PC-9 (cell line): ENCODE measurements around the gene TNFAIP1. TPM values are rescaled to one million over a fixed set of nuclear protein-coding genes. Genes with fewer than 3 reads are reported as not detected.

Experiments used
- BruUV-seq: library from RNA; stranded (reverse); fragments of 400-500 nt; replicated peaks from 2 replicates; lab custom pipeline; 2021; lab: Mats Ljungman, UMichigan
- CTCF ChIA-PET: fragments of 300-600 bp; sonication (Branson Sonifier 250); formaldehyde crosslinking; loops from one replicate; lab custom pipeline; 2022; ENCODE audit warnings: antibody characterized with exemption; lab: Charles Lee
- POLR2A ChIA-PET: fragments of 300-600 bp; sonication (Branson Sonifier 250); formaldehyde crosslinking; loops from one replicate; lab custom pipeline; 2022; ENCODE audit warnings: antibody characterized with exemption; ENCODE audit not compliant: unreplicated experiment; lab: Charles Lee
- DNase-seq, 2 experiments: peaks; one replicate each; pipeline versions ENCODE4 v3.0.0 to v3.0.0-alpha.2; 2015 to 2022; ENCODE audit warnings: mixed read lengths in 1 of 2
- H2AFZ ChIP-seq: fragments of 200-600 bp; sonication (generic); 2 replicates; pipeline ENCODE4 v1.8.1; 2017; ENCODE audit warnings: antibody characterized with exemption
- H3F3A ChIP-seq: fragments of 200-600 bp; sonication (generic); 2 replicates; pipeline ENCODE4 v1.8.1; 2017; ENCODE audit warnings: antibody characterized with exemption, mild to moderate bottlenecking, low read depth; ENCODE audit not compliant: insufficient read depth
- H3K27ac ChIP-seq: fragments of 200-600 bp; sonication (generic); 2 replicates; pipeline ENCODE4 v1.6.1; 2016; ENCODE audit warnings: mixed run types
- H3K27me3 ChIP-seq: fragments of 200-600 bp; sonication (generic); 2 replicates; pipeline ENCODE4 v1.6.1; 2016; ENCODE audit warnings: low read depth, mixed run types; ENCODE audit not compliant: insufficient read depth
- H3K36me3 ChIP-seq: fragments of 200-600 bp; sonication (generic); 2 replicates; pipeline ENCODE4 v1.6.1; 2016; ENCODE audit warnings: low read depth, mixed run types
- H3K4me1 ChIP-seq: fragments of 200-600 bp; sonication (generic); replicated peaks from 2 replicates; pipeline ENCODE4 v1.6.1; 2016; ENCODE audit warnings: mixed run types; ENCODE audit not compliant: insufficient read depth
- H3K4me2 ChIP-seq: fragments of 200-600 bp; sonication (generic); 2 replicates; pipeline ENCODE4 v1.6.1; 2017; ENCODE audit warnings: mixed run types
- H3K4me3 ChIP-seq: fragments of 200-600 bp; sonication (generic); 2 replicates; pipeline ENCODE4 v1.6.1; 2016; ENCODE audit warnings: mixed run types
- H3K79me2 ChIP-seq: fragments of 200-600 bp; sonication (generic); 2 replicates; pipeline ENCODE4 v1.6.1; 2017; ENCODE audit warnings: low read depth, mixed run types
- H3K9me2 ChIP-seq: fragments of 200-600 bp; sonication (generic); 2 replicates; pipeline ENCODE4 v1.8.1; 2017; ENCODE audit warnings: mild to moderate bottlenecking; ENCODE audit not compliant: insufficient read depth
- H3K9me3 ChIP-seq: fragments of 200-600 bp; sonication (generic); 2 replicates; pipeline ENCODE4 v1.8.1; 2016; ENCODE audit warnings: low read depth; ENCODE audit not compliant: insufficient read depth
- H4K20me1 ChIP-seq: fragments of 200-600 bp; sonication (generic); 2 replicates; pipeline ENCODE4 v1.8.1; 2017; ENCODE audit not compliant: insufficient read depth
- EZH2 ChIP-seq: fragments of 200-600 bp; sonication (generic); IDR thresholded peaks from 2 replicates; pipeline ENCODE4 v1.8.0; 2017; ENCODE audit warnings: antibody characterized with exemption, low read depth
- intact Hi-C: fragments of 100-400 bp; cut with micrococcal nuclease; formaldehyde crosslinking; loops from one replicate; pipeline ENCODE4 v1.10.0; 2022; ENCODE audit not compliant: unreplicated experiment
- total RNA-seq: library from RNA; stranded (reverse); gene quantifications from 2 replicates; pipeline ENCODE4 v1.2.3, GENCODE V29; 2021
- TF ChIP-seq, protein P1 (sequence below): fragments of 200-600 bp; sonication (generic); conservative IDR thresholded peaks from 2 replicates; pipeline ENCODE4 v1.6.1; 2017; ENCODE audit warnings: mixed run types, antibody characterized with exemption, mild to moderate bottlenecking, moderate library complexity

The TNFAIP1 gene
- total RNA-seq, 1 experiment from 2014 or later: 46.8 TPM

- H3K9me2 ChIP-seq: no peaks in the 10 kb centered on the region
- peak overlapping the region; percentile 92; the same call in 1 of the 2 replicates for H2AFZ ChIP-seq
- ChIA-PET CTCF (no interaction called here), POLR2A (interaction anchor here (0.7 kb wide), 2 partner anchors 37 to 226 kb away, joined by 3 to 7 read pairs; partner anchors contain the start of gene POLDIP2)
- no TSS peak for BruUV-seq
- peaks cover 60% of the 10 kb centered on the region for H3K79me2 ChIP-seq
- H3K27me3 ChIP-seq: no peaks in the 10 kb centered on the region
- no peaks in the 10 kb centered on the region for H3K36me3 ChIP-seq
- peak overlapping the region; percentile 75 for H3K4me3 ChIP-seq
- H3K4me2 ChIP-seq: peak overlapping the region; percentile 92
- DNase-seq: no peak
- no peak overlapping the region for H3K27ac ChIP-seq
- no peak for TF ChIP-seq EZH2
- TF ChIP-seq, protein P1, sequence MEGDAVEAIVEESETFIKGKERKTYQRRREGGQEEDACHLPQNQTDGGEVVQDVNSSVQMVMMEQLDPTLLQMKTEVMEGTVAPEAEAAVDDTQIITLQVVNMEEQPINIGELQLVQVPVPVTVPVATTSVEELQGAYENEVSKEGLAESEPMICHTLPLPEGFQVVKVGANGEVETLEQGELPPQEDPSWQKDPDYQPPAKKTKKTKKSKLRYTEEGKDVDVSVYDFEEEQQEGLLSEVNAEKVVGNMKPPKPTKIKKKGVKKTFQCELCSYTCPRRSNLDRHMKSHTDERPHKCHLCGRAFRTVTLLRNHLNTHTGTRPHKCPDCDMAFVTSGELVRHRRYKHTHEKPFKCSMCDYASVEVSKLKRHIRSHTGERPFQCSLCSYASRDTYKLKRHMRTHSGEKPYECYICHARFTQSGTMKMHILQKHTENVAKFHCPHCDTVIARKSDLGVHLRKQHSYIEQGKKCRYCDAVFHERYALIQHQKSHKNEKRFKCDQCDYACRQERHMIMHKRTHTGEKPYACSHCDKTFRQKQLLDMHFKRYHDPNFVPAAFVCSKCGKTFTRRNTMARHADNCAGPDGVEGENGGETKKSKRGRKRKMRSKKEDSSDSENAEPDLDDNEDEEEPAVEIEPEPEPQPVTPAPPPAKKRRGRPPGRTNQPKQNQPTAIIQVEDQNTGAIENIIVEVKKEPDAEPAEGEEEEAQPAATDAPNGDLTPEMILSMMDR: no peak
- intact Hi-C loops: no loop called here
- H3K4me1 ChIP-seq: peaks cover 48% of the 10 kb centered on the region
- no peaks in the 10 kb centered on the region for H4K20me1 ChIP-seq
- no peaks in the 10 kb centered on the region; the same call in 1 of the 2 replicates for H3F3A ChIP-seq
- no peaks in the 10 kb centered on the region for H3K9me3 ChIP-seq
Observed at GRCh38 chr17:28320215-28321061, 15.1 kb upstream of the TNFAIP1 start.

- no peaks in the 10 kb centered on the region for H3K27me3 ChIP-seq
- DNase-seq: no peak
- intact Hi-C loops: no loop called here
- no peak overlapping the region for H3K4me3 ChIP-seq
- no peaks in the 10 kb centered on the region for H3K9me3 ChIP-seq
- H3K79me2 ChIP-seq: peaks cover 64% of the 10 kb centered on the region
- H3K36me3 ChIP-seq: peaks cover 6% of the 10 kb centered on the region; the same call in 1 of the 2 replicates
- H2AFZ ChIP-seq: no peak overlapping the region
- BruUV-seq: no TSS peak
- CTCF ChIA-PET: no interaction called here
- POLR2A ChIA-PET: no interaction called here
- no peak overlapping the region for H3K27ac ChIP-seq
- no peaks in the 10 kb centered on the region for H3K9me2 ChIP-seq
- no peaks in the 10 kb centered on the region for H4K20me1 ChIP-seq
- peak overlapping the region; percentile 63; the same call in 1 of the 2 replicates for H3K4me2 ChIP-seq
- no peak for TF ChIP-seq EZH2
- TF ChIP-seq, protein P1: no peak
- peaks cover 8% of the 10 kb centered on the region; the same call in 1 of the 2 replicates for H3F3A ChIP-seq
- peaks cover 81% of the 10 kb centered on the region for H3K4me1 ChIP-seq
Observed at GRCh38 chr17:28324267-28324745, 11.3 kb upstream of the TNFAIP1 start.

DNA sequence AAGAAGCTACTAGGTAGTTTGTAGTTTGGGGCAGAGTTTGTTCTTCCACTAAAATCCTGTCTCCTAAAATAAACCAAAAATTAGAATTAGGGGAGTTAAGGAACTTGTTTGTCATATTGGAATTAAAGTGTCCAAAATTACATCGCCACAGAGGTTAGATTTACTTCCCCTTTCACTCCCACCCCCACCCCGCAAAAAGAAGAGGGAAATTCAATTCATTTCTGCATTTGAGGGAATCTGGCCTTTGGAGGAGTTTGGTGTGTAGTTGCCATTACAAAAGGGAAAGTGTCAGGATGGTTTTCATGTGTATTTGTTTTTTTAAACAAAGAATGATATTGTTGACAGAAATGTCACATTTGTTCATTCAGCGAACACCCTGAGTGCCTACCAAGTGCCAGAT, 10.8 kb upstream of the TNFAIP1 start:
- ChIA-PET CTCF (no interaction called here), POLR2A (no interaction called here)
- Histone ChIP-seq H3K79me2 (peaks cover 59% of the 10 kb centered on the region), H3K4me1 (peaks cover 79% of the 10 kb centered on the region), H4K20me1 (no peaks in the 10 kb centered on the region), H3K9me2 (no peaks in the 10 kb centered on the region), H2AFZ (no peak overlapping the region), H3K4me2 (peak overlapping the region; percentile 63), H3F3A (peaks cover 8% of the 10 kb centered on the region; the same call in 1 of the 2 replicates), H3K27me3 (no peaks in the 10 kb centered on the region), H3K36me3 (peaks cover 8% of the 10 kb centered on the region; the same call in 1 of the 2 replicates), H3K9me3 (no peaks in the 10 kb centered on the region), H3K4me3 (no peak overlapping the region), H3K27ac (no peak overlapping the region)
- DNase-seq: no peak
- TF ChIP-seq, protein P1: no peak
- TF ChIP-seq EZH2: no peak
- BruUV-seq: no TSS peak
- intact Hi-C loops: no loop called here
